Measurements from ENCODE around the gene TENT5C.

Gene TENT5C

DNA sequence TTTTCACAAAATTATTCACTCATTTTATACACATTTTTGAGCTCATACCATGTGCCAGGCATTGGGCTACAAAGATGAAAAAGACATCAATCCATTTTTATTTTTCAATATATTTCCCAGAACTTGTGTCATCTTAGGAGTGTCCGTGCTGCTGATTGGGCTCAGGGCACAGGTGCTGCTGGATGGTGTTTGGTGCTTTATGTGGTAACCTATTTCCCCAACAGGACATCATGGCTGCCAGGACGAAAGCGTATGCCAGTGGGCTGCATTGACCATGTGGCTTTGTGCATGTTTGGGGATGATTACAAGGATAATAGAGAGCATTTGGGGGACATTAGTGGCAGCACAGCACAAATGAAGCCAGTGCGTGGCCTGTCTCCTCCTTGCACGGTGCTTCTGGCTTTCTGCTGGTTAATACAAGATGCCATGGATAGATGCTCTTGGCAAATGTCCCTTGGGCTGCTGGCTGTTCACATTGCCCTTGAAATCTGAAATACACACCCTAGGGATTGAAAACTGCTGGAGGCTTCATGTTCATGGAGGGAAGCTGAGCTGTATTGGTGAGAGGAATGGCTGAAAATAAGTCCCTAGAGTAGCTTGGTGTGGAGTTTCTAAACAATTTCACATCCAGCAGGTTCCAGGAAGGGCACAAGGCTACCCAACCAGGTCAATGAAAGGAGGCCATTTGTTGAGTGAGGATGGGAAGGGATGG lies 52.3 kb downstream of the TENT5C start:
- no peak for DNase-seq (ENCODE audit: low spot score)

GRCh38 chr1:117658676-117659075 lies 52.8 kb downstream of the TENT5C start:
- no peak for DNase-seq (ENCODE audit: low spot score)

DNA sequence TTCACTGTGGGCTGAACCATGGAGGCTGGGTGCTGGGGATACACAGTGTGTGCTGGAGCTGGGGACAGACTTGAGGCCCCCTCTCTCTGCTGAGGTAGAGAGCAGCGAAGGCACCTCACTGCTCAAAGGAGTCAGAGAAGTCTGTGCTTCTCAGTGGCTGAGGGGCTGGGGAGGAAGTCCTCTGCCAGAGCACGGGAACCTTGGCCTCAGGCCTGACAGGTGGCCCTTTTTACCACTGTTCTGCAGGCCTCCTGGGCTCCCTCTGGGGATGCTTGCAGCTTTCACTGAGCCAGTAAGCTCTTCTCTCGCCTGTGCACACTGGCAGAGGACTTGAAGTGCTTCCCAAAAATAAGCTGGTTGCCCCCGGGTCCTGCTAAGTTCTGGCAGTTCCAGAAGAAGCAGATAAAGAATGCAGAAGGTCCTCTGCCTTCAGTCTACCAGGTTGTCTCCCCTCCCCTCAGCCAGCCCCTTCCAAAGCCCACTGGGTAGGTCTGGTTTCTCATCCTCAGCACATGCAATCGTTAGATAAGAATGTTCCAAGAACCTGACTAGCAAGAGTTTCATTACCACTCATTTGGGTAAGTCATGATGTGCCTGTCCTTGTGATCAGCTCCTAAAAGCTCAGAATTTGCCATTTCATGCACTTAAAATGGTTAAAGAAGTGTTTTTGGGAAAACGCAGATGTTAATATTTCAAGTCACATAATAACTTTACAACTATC lies 53.9 kb downstream of the TENT5C start:
- DNase-seq (ENCODE audit: low spot score): no peak

- no peak for DNase-seq (ENCODE audit: low spot score)
Measured at GRCh38 chr1:117660271-117660965, 54.6 kb downstream of the TENT5C start.

DNA sequence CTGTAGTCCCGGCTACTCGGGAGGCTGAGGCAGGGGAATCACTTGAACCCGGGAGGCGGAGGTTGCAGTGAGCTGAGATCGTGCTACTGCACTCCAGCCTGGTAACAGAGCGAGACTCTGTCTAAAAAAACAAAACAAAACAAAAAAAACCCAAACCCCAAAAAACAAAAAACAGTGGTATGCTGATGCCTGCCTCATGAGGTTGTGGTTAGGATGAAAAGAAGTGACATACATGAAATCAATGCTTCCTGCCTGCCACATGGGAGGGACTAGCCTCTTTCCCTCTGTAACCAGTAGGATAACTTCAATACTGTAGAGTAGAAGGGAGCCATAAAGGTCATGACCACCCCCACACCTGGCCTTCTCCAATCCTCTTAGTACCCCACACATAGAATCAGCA lies 55.2 kb downstream of the TENT5C start:
- no peak for DNase-seq (ENCODE audit: low spot score)

- no peak for DNase-seq (ENCODE audit: low spot score)
Measured at GRCh38 chr1:117662667-117663066, 56.8 kb downstream of the TENT5C start.

GRCh38 chr1:117663156-117663902 lies 57.5 kb downstream of the TENT5C start:
- no peak for DNase-seq (ENCODE audit: low spot score)

- DNase-seq (ENCODE audit: low spot score): no peak
Measured at GRCh38 chr1:117664314-117664713, 58.5 kb downstream of the TENT5C start.

GRCh38 chr1:117665556-117666270 lies 59.9 kb downstream of the TENT5C start:
- DNase-seq (ENCODE audit: low spot score): no peak

- DNase-seq (ENCODE audit: low spot score): no peak
Measured at GRCh38 chr1:117669572-117669971, 63.7 kb downstream of the TENT5C start.

DNA sequence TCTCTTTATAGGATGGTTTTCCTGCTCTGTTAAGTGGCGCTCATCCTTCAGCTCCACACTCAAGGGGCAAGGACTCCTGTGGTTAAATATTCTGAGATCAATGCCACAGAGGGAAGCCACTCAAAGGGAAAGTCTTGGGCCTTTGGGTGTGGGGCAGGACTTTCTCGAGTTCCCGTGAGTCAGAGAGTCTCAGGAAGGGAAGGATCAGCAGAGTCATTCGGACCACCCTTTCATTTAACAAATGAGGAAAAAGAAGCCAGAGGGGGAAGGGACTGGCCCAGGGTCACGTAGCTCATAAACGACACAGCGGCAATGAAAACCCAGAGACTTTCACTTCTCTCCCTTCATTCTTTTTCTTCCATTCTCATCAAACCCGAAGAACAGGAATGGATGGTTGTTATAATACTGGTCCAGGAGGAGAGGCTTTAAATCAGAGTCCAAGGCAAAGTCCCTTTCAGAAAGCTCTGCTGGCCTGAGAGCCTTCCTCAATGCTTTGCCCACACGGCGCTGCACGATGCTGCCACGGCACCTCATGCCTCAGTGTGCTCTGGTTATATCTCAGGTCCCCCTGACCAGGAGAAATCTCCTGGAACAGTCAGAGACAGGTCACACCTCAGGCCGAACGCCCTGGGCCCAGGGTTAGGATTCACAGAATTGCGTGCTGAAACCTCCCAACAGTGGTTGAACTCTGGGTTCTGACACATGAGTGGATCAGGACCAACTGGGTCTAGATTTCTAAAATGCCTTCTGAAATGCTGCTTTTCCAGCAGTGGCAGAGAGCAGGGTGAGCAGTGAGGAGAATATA lies 65.3 kb downstream of the TENT5C start:
- no peak for DNase-seq (ENCODE audit: low spot score)

DNA sequence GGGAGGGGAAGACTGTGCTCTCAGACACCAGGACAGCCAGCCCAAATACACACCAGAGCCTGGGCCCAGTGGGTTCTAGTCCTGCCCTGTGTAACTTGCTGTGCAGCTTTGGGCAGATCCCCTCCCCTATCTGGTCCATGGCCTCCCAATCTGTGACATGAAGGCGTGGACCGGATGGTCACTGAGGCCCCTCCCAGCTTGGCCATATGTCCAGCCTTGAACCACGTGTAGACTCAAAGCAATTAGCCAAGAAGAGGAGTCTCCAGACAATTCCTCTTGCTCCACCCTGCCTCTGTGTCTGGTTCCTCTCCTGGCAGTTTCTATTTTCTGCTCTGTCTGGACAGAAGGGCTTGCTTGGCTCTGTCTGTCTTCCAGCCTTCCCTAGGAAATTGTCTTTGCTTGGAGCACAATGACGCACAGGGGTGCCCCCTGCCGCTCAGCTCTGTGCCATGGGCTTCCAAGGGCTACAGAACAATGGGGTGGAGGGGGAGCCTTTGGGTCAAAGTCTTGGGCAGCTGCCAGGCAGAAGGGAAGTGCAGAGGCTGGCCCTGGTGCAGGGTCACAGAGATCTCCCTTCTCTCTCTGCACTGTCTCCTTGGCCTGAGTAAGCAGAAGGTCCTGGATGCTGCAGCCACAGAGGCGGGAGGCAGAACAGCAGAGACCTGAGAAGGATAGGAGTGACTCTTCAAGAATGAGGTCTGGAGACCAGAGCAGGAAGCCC lies 66.1 kb downstream of the TENT5C start:
- no peak for DNase-seq (ENCODE audit: low spot score)

DNA sequence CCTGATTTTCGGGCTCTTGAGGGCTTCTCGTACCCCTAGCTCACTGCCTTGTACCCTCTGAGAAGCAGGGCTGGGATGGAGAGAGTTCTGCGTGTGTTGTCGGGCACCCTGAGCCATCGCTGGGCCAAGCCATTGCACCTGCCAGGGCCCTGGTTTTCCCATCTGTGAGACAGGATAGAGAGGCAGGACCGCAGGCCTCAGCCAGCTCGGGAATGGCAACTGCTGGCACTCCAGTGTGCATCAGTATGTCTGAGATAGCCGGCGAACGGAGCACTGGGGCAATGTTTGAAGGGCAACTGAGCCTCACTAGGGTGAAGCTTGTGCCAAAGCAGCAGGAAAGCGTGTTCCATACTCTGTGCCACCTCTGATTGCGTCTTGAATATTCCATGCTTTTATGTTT lies 66.9 kb downstream of the TENT5C start:
- no peak for DNase-seq (ENCODE audit: low spot score)

- DNase-seq (ENCODE audit: low spot score): no peak
Measured at GRCh38 chr1:117673405-117673804, 67.6 kb downstream of the TENT5C start.

GRCh38 chr1:117674521-117675400 lies 68.9 kb downstream of the TENT5C start:
- DNase-seq (ENCODE audit: low spot score): peak; percentile 11

DNA sequence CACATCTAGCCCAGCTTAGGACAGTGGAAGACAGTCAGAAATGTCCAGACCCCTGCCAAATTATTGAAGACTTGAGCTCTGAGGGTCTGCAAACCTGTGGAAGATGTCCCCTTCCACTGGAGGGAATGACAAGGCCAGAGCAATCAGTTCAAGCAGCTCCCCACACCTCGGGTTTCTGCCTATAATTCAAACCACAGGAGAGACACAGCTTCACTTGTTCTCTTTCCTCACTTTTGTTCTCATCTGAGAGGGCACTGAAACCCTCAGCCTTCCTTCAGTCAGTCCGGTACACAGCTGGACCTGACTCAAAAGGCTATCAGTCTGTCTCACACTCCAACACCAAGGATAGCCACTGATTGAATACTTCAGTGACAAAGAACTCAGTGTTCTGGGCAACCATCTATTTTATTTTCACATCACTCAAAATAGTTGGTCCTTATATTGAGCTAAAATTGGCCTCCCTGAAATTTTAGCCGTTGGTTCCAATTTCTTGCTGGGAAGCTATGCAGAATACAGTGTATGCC lies 70.1 kb downstream of the TENT5C start:
- no peak for DNase-seq (ENCODE audit: low spot score)

- no peak for DNase-seq (ENCODE audit: low spot score)
Measured at GRCh38 chr1:117676615-117677130, 70.8 kb downstream of the TENT5C start.

All from RKO (cell line).